SK-N-SH (cell line): ENCODE results near the gene AAMP.

Source experiments
- CTCF ChIP-seq: fragments of 200-600 bp; sonication (generic); IDR thresholded peaks from 2 replicates; pipeline ENCODE4 v1.6.1; 2017; ENCODE audit warnings: antibody characterized with exemption, mild to moderate bottlenecking, moderate library complexity
- POLR2AphosphoS5 ChIP-seq: IDR thresholded peaks from 2 replicates; pipeline ENCODE4 v1.6.1; 2012; ENCODE audit warnings: low read depth, low read length
- TF ChIP-seq, protein P1 (sequence below): IDR thresholded peaks from 2 replicates; pipeline ENCODE4 v1.6.1; 2012; ENCODE audit warnings: mild to moderate bottlenecking, low read depth, low read length, moderate library complexity

- no peak for TF ChIP-seq POLR2AphosphoS5
- TF ChIP-seq, protein P1, sequence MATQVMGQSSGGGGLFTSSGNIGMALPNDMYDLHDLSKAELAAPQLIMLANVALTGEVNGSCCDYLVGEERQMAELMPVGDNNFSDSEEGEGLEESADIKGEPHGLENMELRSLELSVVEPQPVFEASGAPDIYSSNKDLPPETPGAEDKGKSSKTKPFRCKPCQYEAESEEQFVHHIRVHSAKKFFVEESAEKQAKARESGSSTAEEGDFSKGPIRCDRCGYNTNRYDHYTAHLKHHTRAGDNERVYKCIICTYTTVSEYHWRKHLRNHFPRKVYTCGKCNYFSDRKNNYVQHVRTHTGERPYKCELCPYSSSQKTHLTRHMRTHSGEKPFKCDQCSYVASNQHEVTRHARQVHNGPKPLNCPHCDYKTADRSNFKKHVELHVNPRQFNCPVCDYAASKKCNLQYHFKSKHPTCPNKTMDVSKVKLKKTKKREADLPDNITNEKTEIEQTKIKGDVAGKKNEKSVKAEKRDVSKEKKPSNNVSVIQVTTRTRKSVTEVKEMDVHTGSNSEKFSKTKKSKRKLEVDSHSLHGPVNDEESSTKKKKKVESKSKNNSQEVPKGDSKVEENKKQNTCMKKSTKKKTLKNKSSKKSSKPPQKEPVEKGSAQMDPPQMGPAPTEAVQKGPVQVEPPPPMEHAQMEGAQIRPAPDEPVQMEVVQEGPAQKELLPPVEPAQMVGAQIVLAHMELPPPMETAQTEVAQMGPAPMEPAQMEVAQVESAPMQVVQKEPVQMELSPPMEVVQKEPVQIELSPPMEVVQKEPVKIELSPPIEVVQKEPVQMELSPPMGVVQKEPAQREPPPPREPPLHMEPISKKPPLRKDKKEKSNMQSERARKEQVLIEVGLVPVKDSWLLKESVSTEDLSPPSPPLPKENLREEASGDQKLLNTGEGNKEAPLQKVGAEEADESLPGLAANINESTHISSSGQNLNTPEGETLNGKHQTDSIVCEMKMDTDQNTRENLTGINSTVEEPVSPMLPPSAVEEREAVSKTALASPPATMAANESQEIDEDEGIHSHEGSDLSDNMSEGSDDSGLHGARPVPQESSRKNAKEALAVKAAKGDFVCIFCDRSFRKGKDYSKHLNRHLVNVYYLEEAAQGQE, result no peak
- TF ChIP-seq CTCF, result no peak
Observed at GRCh38 chr2:218285604-218286003, 15.7 kb upstream of the AAMP start.
